ENCODE results near the gene JCAD.
"Not testable (repeated sequence)": the region's sequence is repeated elsewhere in the genome, so short reads cannot be mapped to it uniquely, and the experiment has no call there.

JCAD gene

GRCh38 chr10:30042820-30043219, 16.6 kb downstream of the JCAD start:
- DNase-seq = no peak

GRCh38 chr10:30041196-30042105, 17.9 kb downstream of the JCAD start:
- DNase-seq = no peak

DNA sequence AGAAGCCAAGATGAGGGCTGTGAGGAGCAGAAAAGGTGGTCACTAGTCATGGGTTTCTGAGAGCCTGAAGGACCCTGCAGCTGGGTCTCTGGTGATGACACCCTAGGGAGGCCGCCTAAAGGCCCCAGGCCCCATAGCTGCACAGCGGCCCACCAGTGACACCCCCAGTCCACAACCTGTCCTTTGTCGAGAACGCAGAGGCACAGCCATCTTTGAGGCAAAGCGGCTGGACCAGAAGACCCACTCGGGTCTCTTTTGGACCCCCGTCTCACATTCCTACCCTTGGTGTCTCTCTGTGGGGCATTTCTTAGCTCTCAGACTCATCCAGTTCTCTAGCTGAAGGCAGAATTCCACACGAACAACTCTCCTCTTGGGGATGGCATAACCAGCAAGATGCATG, 18.8 kb downstream of the JCAD start:
- DNase-seq = no peak

DNA sequence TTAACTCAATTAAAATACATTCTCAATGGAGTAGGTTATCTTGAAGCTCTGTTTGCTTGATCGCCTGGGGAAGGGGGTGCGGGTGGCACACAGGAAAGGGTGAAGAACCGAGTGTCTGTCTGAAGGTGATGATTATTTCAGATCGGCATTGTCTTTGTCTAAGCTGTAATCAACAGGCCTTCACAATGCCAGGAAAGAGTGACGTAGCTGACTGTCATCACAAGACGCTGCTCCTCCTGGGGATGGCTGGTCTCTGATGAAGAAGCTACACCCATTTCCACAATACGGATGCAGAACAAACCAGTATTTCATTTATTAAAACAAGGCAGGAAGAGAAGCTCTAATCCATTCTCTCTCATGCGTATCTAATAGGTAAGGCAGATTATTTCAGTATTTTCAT, 19.4 kb downstream of the JCAD start:
- DNase-seq = no peak

- DNase-seq = no peak
Measured at GRCh38 chr10:30039567-30039966, 19.8 kb downstream of the JCAD start.

GRCh38 chr10:30038781-30039536, 20.4 kb downstream of the JCAD start:
- DNase-seq = no peak

- DNase-seq = no peak
Measured at GRCh38 chr10:30037620-30038336, 21.6 kb downstream of the JCAD start.

DNA sequence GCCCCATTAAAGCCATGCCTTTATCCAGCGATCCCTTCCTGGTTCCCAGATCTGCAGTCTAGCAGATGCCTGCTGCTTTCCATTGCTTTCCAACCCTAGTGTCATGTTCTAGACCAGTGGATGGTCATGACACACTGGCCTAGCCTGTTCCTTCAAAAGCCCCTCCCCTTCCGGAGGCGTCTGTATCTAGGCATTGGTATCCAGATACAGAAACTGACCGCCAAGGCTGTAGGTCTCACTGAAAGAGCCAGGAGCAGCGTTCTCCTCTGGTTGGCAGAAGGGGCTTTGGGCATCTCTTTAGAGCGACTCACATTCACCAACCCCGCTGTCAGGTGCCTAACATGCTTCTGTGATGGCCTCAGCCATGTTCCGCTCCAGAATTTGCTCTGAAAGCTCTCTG, 22.6 kb downstream of the JCAD start:
- DNase-seq = no peak

GRCh38 chr10:30036341-30036740, 23.0 kb downstream of the JCAD start:
- DNase-seq = no peak

GRCh38 chr10:30034433-30035137, 24.8 kb downstream of the JCAD start:
- DNase-seq = no peak

- DNase-seq = no peak
Measured at GRCh38 chr10:30032125-30032524, 27.3 kb downstream of the JCAD start.

GRCh38 chr10:30029872-30030256, 29.5 kb downstream of the JCAD start:
- no peak for DNase-seq

- DNase-seq = no peak
Measured at GRCh38 chr10:30029164-30029871, 30.1 kb downstream of the JCAD start.

- DNase-seq = no peak
Measured at GRCh38 chr10:30028738-30029030, 30.7 kb downstream of the JCAD start.

DNA sequence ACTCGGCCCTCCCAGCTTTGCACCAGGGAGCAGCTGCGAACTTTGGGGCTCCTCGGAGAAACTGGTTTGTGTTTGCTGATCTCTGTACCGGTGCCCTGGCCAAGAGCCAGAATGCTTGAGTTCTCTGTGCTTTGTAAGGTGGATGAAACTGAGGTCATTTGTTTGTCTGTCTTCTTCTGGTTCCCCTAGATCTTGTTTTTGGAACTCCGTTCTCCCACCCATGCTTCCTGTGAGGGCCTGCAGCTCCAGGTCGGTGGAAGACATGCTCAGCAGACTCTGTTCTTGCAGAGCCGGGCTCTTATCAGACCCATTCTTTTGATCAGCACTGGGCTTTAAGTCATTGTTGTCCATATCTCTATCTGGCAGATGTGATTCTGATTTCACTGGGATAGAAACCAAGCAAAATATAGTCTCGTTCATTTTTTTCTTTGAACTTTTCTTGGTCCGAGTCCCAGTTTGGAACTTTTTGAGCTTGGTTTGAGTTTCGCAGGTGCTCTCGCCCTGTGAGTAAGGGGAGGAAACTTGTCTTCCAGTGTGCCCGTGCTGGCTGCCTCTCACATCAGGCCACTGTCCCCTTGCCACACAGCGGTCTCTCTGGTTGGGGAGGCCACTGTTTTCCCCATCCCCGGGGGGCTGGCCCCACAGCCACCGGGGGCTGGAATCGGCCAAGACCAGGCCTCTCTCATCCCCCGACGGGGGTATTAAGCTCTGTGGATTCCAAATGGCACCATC, 31.2 kb downstream of the JCAD start:
- DNase-seq = no peak

- no peak for DNase-seq
Measured at GRCh38 chr10:30027057-30028005, 32.1 kb downstream of the JCAD start.

DNA sequence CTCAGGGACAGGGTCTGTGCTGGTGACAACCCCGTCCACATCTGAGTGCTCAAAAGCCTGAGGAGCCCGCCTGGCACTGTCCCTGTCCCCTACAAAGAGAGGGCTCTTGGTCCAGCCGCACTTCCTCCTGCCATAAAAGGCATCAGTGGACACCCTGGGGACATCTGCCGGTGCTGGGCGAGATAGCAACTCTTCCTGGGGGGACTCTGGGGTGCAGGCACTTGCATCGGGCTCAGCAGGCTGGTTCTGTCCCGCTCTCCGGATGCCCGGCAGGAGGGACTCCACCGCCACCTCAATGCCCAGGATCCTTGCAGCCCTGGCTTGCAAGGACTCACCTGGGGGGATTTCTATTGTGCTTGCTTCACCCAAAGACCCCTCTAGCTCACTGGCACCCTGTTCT, 32.8 kb downstream of the JCAD start:
- DNase-seq = no peak

- DNase-seq = no peak
Measured at GRCh38 chr10:30026080-30026479, 33.3 kb downstream of the JCAD start.

DNA sequence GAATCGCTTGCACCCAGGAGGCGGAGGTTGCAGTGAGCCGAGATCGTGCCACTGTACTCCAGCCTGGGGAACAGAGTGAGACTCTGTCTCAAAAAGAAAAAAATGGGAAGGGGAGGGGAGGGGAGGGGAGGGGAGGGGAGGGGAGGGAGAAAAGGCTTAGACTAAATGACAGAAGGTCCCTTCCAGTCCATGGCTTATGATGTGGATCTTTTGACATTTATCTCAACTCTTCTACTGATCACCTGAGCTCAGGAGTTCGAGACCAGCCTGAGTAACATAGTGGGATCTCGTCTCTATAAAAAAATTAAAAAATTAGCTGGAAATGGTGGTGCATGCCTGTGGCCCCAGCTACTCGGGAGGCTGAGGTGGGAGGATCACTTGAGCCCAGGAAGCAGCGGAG, 34.0 kb downstream of the JCAD start:
- not testable (repeated sequence) for DNase-seq

DNA sequence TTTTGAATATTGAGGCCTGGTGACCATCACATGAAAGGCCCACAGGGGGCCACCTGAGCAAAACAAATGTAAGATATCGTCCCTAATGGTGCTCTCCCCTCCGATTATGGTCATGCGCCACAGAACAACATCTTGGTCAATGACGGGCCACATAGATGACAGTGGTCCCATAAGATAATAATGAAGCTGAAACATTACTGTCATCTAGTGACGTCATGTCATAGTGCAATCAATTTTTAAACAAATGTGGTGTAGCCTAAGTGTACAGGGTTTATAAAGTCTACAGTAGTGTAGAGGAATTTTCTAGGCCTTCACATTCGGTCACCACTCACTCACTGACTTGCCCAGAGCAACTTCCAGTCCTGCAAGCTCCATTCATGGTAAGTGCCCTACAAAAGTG, 36.8 kb downstream of the JCAD start:
- no peak for DNase-seq

GRCh38 chr10:30019468-30019867, 39.9 kb downstream of the JCAD start:
- DNase-seq = no peak
